B cell (primary cell): Measurements from ENCODE around the gene ASPHD2. TPM values are rescaled to one million over a fixed set of nuclear protein-coding genes. Genes with fewer than 3 reads are reported as not detected.

Experiments
- ATAC-seq: fragments of 200-7000 bp; cut with Tn5 transposase; one replicate; pipeline ENCODE4 v1.10.0; 2021; ENCODE audit warnings: low read depth, mild to moderate bottlenecking, moderate number of reproducible peaks, moderate library complexity
- CTCF ChIA-PET: fragments of 350-600 bp; sonication (Branson Sonifier 250); formaldehyde crosslinking; loops from one replicate; lab custom pipeline; 2021; ENCODE audit warnings: antibody characterized with exemption, inconsistent platforms; lab: Charles Lee
- POLR2A ChIA-PET: fragments of 350-600 bp; sonication (Branson Sonifier 250); formaldehyde crosslinking; loops from one replicate; lab custom pipeline; 2021; ENCODE audit warnings: antibody characterized with exemption; lab: Charles Lee
- DNase-seq: peaks from one replicate; pipeline ENCODE4 v3.0.0; 2013
- H2AFZ ChIP-seq: 2 replicates; pipeline ENCODE4 v1.6.1; 2012; ENCODE audit warnings: mild to moderate bottlenecking, low read depth, low read length; ENCODE audit not compliant: insufficient read depth, poor library complexity, severe bottlenecking
- H3K27ac ChIP-seq, 2 donors: 1 replicate in 1 of 2; 2 replicates in 1 of 2; pipeline ENCODE4 v1.5.1; 2012 to 2013; ENCODE audit warnings: low read length in 2 of 2, mild to moderate bottlenecking in 2 of 2, moderate library complexity in 1 of 2
- H3K27me3 ChIP-seq, 4 experiments: fragments of 200-600 bp in 1 of 4; sonication (generic) in 1 of 4; replicated peaks in 1 of 4; 1 replicate in 2 of 4; 2 replicates in 2 of 4; pipeline versions ENCODE4 v1.6.1 to v1.7.0; 2013 to 2016; ENCODE audit warnings: low read length in 3 of 4, mild to moderate bottlenecking in 2 of 4, mixed read lengths in 1 of 4, moderate library complexity in 1 of 4; ENCODE audit not compliant: insufficient read depth in 4 of 4, control insufficient read depth in 3 of 4; ENCODE audit errors: control extremely low read depth in 1 of 4
- H3K36me3 ChIP-seq, 2 experiments: replicated peaks in 1 of 2; 1 replicate in 1 of 2; 2 replicates in 1 of 2; pipeline versions ENCODE4 v1.6.1 to v1.7.1; 2013; ENCODE audit warnings: low read length in 1 of 2; ENCODE audit not compliant: insufficient read depth in 2 of 2, control insufficient read depth in 1 of 2; ENCODE audit errors: control extremely low read depth in 1 of 2, extremely low read depth in 1 of 2
- H3K4me1 ChIP-seq, 2 donors: fragments of 200-600 bp in 1 of 2; sonication (generic) in 1 of 2; 1 replicate in 1 of 2; 2 replicates in 1 of 2; pipeline versions ENCODE4 v1.5.1 to v1.6.1; 2013 to 2017; ENCODE audit warnings: low read length in 2 of 2; ENCODE audit not compliant: control insufficient read depth in 2 of 2, insufficient read depth in 2 of 2
- H3K4me2 ChIP-seq: replicated peaks from 2 replicates; pipeline ENCODE3; 2012; ENCODE audit warnings: mild to moderate bottlenecking, low read depth, low read length; ENCODE audit not compliant: poor library complexity, severe bottlenecking
- H3K4me3 ChIP-seq, 5 experiments: fragments of 200-600 bp in 1 of 5; sonication (generic) in 1 of 5; 1 replicate in 3 of 5; 2 replicates in 2 of 5; pipeline versions ENCODE4 v1.5.1 to v1.7.0; 2011 to 2016; ENCODE audit warnings: low read length in 4 of 5, mild to moderate bottlenecking in 4 of 5, low read depth in 2 of 5, control low read depth in 1 of 5, moderate library complexity in 1 of 5; ENCODE audit not compliant: insufficient read depth in 1 of 5; ENCODE audit errors: control extremely low read depth in 1 of 5, extremely low read depth in 1 of 5
- H3K79me2 ChIP-seq: fragments of 200-600 bp; sonication (generic); one replicate; pipeline ENCODE4 v1.6.0; 2016; ENCODE audit warnings: low read length; ENCODE audit not compliant: control insufficient read depth, insufficient read depth
- H3K9ac ChIP-seq: fragments of 200-600 bp; sonication (generic); 2 replicates; pipeline ENCODE4 v1.6.1; 2017; ENCODE audit warnings: mild to moderate bottlenecking, low read length, moderate library complexity
- H3K9me3 ChIP-seq, 3 donors: one replicate each; pipeline versions ENCODE4 v1.6.1 to v1.7.1; 2013; ENCODE audit warnings: low read length in 2 of 3; ENCODE audit not compliant: control insufficient read depth in 2 of 3, insufficient read depth in 1 of 3; ENCODE audit errors: control extremely low read depth in 1 of 3
- H4K20me1 ChIP-seq: 2 replicates; pipeline ENCODE4 v1.6.0; 2012; ENCODE audit warnings: mild to moderate bottlenecking, low read length; ENCODE audit not compliant: insufficient read depth, control insufficient read depth, poor library complexity, severe bottlenecking
- H3K27ac Mint-ChIP-seq: one replicate; pipeline ENCODE4 v1.8.0; 2021; ENCODE audit warnings: mixed read lengths
- H3K27me3 Mint-ChIP-seq: one replicate; pipeline ENCODE4 v1.8.0; 2021; ENCODE audit warnings: mixed read lengths
- H3K4me1 Mint-ChIP-seq: one replicate; pipeline ENCODE4 v1.8.0; 2021; ENCODE audit warnings: mixed read lengths
- H3K4me3 Mint-ChIP-seq: one replicate; pipeline ENCODE4 v1.8.0; 2021; ENCODE audit warnings: mixed read lengths
- H3K9me3 Mint-ChIP-seq: one replicate; pipeline ENCODE4 v1.8.0; 2022; ENCODE audit warnings: mixed read lengths; ENCODE audit not compliant: insufficient read depth
- EZH2 ChIP-seq: IDR thresholded peaks from 2 replicates; pipeline ENCODE4 v1.6.1; 2012; ENCODE audit warnings: borderline replicate concordance, low read depth, mild to moderate bottlenecking, moderate library complexity, low read length; ENCODE audit not compliant: insufficient read depth, poor library complexity, severe bottlenecking
- WGBS: methylation state at CpG from one replicate; pipeline ENCODE4 v1.1.5; 2013; ENCODE audit warnings: missing lambda C conversion rate; ENCODE audit not compliant: insufficient coverage; 5-methylcytosine and 5-hydroxymethylcytosine counted together
- intact Hi-C: fragments of 100-400 bp; cut with micrococcal nuclease; formaldehyde crosslinking; loops from one replicate; pipeline ENCODE4 v1.10.0; 2022
- polyA plus RNA-seq: library from polyadenylated mRNA; depleted of rRNA; stranded (reverse); fragments of >200 nt; gene quantifications from 2 replicates; pipeline ENCODE4 v1.2.3, GENCODE V29; 2012
- total RNA-seq, 2 donors: library from RNA; stranded (reverse); fragments of 120-200 nt in 1 of 2; gene quantifications; 1 replicate in 1 of 2; 2 replicates in 1 of 2; pipeline versions ENCODE4 v1.2.3 to v1.2.4, GENCODE V29; 2013 to 2022
- TF ChIP-seq, protein P1 (sequence below): fragments of 200-600 bp; IDR thresholded peaks from one replicate; pipeline ENCODE4 v1.8.0; 2022; ENCODE audit warnings: antibody characterized with exemption, mild to moderate bottlenecking

The ASPHD2 gene
- total and polyA plus RNA-seq, 2 donors (not counting 1 experiment from before 2014, with no cell fraction given) = 5.7 to 7.3 TPM

DNA sequence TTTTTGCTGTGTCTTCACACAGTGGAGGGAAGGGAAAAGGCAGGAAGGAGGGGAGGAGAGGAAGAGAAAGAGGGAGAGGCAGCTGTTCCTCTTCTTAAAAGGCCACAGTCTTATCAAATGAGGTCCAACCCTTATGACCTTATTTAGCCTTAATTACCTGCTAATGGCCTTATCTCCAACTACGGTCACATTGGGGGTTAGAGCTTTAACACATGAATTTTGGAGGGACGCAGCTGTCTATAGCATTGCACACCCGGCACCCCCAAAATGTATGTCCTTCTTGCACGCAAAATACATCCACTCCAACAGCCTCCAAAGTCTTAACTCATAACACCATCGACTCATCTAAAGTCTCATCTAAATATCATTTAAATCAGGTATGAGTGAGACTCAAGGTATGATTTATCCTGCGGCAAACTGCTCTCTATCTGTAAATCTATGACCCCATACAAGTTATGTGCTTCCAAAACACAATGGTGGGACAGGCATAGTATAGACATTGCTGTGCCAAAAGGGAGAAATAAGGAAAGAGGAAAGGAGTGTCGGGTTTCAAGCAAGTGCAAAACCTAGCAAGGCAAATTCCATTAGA, 45.0 kb upstream of the ASPHD2 start:
- H2AFZ ChIP-seq = no peak overlapping the region
- H3K27me3 ChIP-seq = peaks cover 0 to 12% (median 9%) of the 10 kb centered on the region in 4 experiments
- no peak overlapping the region for H3K27ac ChIP-seq
- no peak overlapping the region for H3K4me2 ChIP-seq
- no peak for ATAC-seq
- H3K4me3 ChIP-seq = no peak overlapping the region
- ChIA-PET POLR2A (no interaction called here), CTCF (interaction anchor here (1.2 to 2.7 kb wide), 2 partner anchors 17 to 20 kb away, joined by 3 to 12 read pairs; no protein-coding TSS in a partner anchor)
- H3K79me2 ChIP-seq = no peaks in the 10 kb centered on the region
- no peaks in the 10 kb centered on the region for H3K4me1 Mint-ChIP-seq
- H3K4me3 Mint-ChIP-seq = no peak overlapping the region
- H3K4me1 ChIP-seq = no peaks in the 10 kb centered on the region
- TF ChIP-seq EZH2 = no peak
- TF ChIP-seq, protein P1, sequence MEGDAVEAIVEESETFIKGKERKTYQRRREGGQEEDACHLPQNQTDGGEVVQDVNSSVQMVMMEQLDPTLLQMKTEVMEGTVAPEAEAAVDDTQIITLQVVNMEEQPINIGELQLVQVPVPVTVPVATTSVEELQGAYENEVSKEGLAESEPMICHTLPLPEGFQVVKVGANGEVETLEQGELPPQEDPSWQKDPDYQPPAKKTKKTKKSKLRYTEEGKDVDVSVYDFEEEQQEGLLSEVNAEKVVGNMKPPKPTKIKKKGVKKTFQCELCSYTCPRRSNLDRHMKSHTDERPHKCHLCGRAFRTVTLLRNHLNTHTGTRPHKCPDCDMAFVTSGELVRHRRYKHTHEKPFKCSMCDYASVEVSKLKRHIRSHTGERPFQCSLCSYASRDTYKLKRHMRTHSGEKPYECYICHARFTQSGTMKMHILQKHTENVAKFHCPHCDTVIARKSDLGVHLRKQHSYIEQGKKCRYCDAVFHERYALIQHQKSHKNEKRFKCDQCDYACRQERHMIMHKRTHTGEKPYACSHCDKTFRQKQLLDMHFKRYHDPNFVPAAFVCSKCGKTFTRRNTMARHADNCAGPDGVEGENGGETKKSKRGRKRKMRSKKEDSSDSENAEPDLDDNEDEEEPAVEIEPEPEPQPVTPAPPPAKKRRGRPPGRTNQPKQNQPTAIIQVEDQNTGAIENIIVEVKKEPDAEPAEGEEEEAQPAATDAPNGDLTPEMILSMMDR = no peak
- no peak overlapping the region for H3K27ac Mint-ChIP-seq
- WGBS = 93% methylated on average over 3 of the region's 7 CpGs
- peaks cover 38% of the 10 kb centered on the region for H3K27me3 Mint-ChIP-seq
- no peaks in the 10 kb centered on the region for H3K9me3 Mint-ChIP-seq
- intact Hi-C loops = no loop called here
- H3K9ac ChIP-seq = no peak overlapping the region
- H3K9me3 ChIP-seq = peaks cover 0 to 3% (median 0%) of the 10 kb centered on the region in 3 donors
- no peaks in the 10 kb centered on the region for H4K20me1 ChIP-seq
- H3K36me3 ChIP-seq = no peaks in the 10 kb centered on the region
- no peak for DNase-seq

DNA sequence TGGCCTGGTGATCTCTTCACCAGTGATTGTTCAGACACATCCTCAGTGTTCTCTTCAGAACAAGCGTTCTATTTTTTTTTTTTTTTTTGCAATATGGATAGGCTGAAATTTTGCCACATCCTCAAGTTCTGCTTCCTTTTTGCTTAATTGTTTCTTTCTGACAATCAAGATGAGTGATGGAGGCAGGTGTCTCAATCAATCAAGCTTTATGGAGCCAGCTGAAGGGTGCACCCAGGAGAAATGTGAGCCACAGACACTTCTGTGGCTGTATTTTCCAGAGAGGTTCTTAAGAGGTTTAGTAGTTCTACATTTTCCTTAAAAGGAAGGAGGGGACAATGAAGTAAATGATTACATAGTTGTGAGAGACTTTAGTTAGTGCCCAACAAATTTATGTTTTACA, 43.9 kb upstream of the ASPHD2 start:
- ATAC-seq (no peak), DNase-seq (no peak)
- Mint-ChIP-seq H3K27me3 (peaks cover 33% of the 10 kb centered on the region), H3K4me3 (no peak overlapping the region), H3K27ac (no peak overlapping the region), H3K9me3 (no peaks in the 10 kb centered on the region), H3K4me1 (no peaks in the 10 kb centered on the region)
- peaks cover 0 to 12% (median 8%) of the 10 kb centered on the region in 4 experiments for H3K27me3 ChIP-seq
- no peaks in the 10 kb centered on the region for H4K20me1 ChIP-seq
- CTCF ChIA-PET = interaction anchor here (0.6 to 2.7 kb wide), 5 partner anchors 18 to 99 kb away, joined by 3 to 12 read pairs (median 3); no protein-coding TSS in a partner anchor
- no peaks in the 10 kb centered on the region for H3K4me1 ChIP-seq
- H3K4me2 ChIP-seq = no peak overlapping the region
- no CpG with 5 or more reads among the region's 1 CpG for WGBS
- H3K9ac ChIP-seq = no peak overlapping the region
- H3K79me2 ChIP-seq = no peaks in the 10 kb centered on the region
- H3K4me3 ChIP-seq = no peak overlapping the region
- TF ChIP-seq EZH2 = no peak
- TF ChIP-seq, protein P1 = no peak
- intact Hi-C loops = no loop called here
- H3K27ac ChIP-seq = no peak overlapping the region
- no peak overlapping the region for H2AFZ ChIP-seq
- POLR2A ChIA-PET = no interaction called here
- no peaks in the 10 kb centered on the region for H3K36me3 ChIP-seq
- H3K9me3 ChIP-seq = no peaks in the 10 kb centered on the region
